ENCODE measurements around the gene TGFBI.

GRCh38 chr5:136028090-136028489 lies 698 bp upstream of the TGFBI start:
- TF ChIP-seq CTCF (IDR thresholded peaks at IDR 0.05) (no peak), POLR2A (IDR thresholded peaks at IDR 0.05) (no peak)
